ENCODE data around the gene AVPI1.

The AVPI1 gene

GRCh38 chr10:97683556-97684367, 3.3 kb downstream of the AVPI1 start:
- DNase-seq (ENCODE audit: low read depth), result no peak
- in situ Hi-C loops (cut with HindIII; ENCODE audit: low sequenced_read_pairs), result no loop called here
- H3K4me3 ChIP-seq (ENCODE audit: low read depth, low read length), result no peak overlapping the region
- TF ChIP-seq CTCF (IDR thresholded peaks at IDR 0.05; ENCODE audit: low read depth, low read length, missing control alignments), result no peak

- DNase-seq (ENCODE audit: low read depth), result no peak
- no peak overlapping the region for H3K4me3 ChIP-seq (ENCODE audit: low read depth, low read length)
- in situ Hi-C loops (cut with HindIII; ENCODE audit: low sequenced_read_pairs), result no loop called here
- no peak for TF ChIP-seq CTCF (IDR thresholded peaks at IDR 0.05; ENCODE audit: low read depth, low read length, missing control alignments)
These were observed 5.0 kb downstream of the AVPI1 start for GRCh38 chr10:97682042-97682441.

- in situ Hi-C loops (cut with HindIII; ENCODE audit: low sequenced_read_pairs), result no loop called here
- no peak for TF ChIP-seq CTCF (IDR thresholded peaks at IDR 0.05; ENCODE audit: low read depth, low read length, missing control alignments)
- no peak overlapping the region for H3K4me3 ChIP-seq (ENCODE audit: low read depth, low read length)
- DNase-seq (ENCODE audit: low read depth), result no peak
These were observed 7.4 kb downstream of the AVPI1 start for GRCh38 chr10:97679594-97679993.

- DNase-seq (ENCODE audit: low read depth), result peak; percentile 26
- in situ Hi-C loops (cut with HindIII; ENCODE audit: low sequenced_read_pairs), result no loop called here
- no peak overlapping the region for H3K4me3 ChIP-seq (ENCODE audit: low read depth, low read length)
- TF ChIP-seq CTCF (IDR thresholded peaks at IDR 0.05; ENCODE audit: low read depth, low read length, missing control alignments), result peak; percentile 88
These were observed 10.1 kb downstream of the AVPI1 start for GRCh38 chr10:97676770-97677581.

- DNase-seq (ENCODE audit: low read depth), result no peak
- H3K4me3 ChIP-seq (ENCODE audit: low read depth, low read length), result no peak overlapping the region
- in situ Hi-C loops (cut with HindIII; ENCODE audit: low sequenced_read_pairs), result no loop called here
- no peak for TF ChIP-seq CTCF (IDR thresholded peaks at IDR 0.05; ENCODE audit: low read depth, low read length, missing control alignments)
These were observed 11.8 kb downstream of the AVPI1 start for GRCh38 chr10:97675222-97675621.

- no peak overlapping the region for H3K4me3 ChIP-seq (ENCODE audit: low read depth, low read length)
- in situ Hi-C loops (cut with HindIII; ENCODE audit: low sequenced_read_pairs), result no loop called here
- no peak for DNase-seq (ENCODE audit: low read depth)
- TF ChIP-seq CTCF (IDR thresholded peaks at IDR 0.05; ENCODE audit: low read depth, low read length, missing control alignments), result no peak
These were observed 13.1 kb downstream of the AVPI1 start for GRCh38 chr10:97673736-97674525.
